ENCODE results near the gene NAT16. TPM values are rescaled to one million over a fixed set of nuclear protein-coding genes. Genes with fewer than 3 reads are reported as not detected.

The NAT16 gene
- total and polyA plus RNA-seq, 2 of the 8 experiments (the other 6 are each of a cell fraction or from before 2014, with no cell fraction given), result 0.26 to 0.84 TPM

DNA sequence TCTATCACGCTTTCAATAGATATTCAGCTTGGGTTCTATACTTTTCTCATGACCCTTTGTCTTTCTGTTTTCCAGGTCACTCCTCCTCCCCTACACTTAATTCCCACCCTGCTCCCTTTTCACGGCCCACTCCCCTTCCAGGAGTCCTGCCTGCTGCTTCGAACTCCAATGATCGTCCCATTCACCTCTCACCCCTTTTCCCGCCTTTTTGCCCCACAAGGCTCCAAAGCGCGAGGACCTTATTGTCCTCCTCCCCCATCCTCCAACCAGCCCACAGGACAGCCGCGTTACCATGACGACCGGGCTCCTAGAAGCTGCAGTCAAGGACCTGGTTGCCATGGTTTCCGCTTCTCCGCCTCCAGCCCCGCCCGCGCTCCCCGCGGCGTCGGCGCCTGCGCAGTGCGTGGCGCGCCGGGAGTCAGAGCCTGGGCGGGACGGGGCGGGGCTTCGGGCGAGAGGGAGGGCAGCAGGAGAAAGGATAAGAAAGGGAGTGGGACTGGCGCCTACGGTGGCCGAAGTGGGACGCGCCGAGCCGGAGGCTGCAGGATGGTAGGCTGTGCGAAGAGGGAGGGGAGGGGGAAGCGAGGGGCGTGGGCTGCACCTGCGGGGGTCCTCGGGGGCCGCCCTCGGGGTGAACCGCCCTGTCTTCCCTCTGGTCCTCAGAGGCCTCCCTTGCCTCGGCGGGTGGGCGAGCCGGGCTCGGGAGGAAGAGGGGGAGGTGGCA, 26.0 kb downstream of the NAT16 start, which contains the start of gene AP1S1 (continued):
- TF ChIP-seq E2F6 (IDR thresholded peaks at IDR 0.05) (peak; percentile 100), SUZ12 (IDR thresholded peaks at IDR 0.05; ENCODE audit: low read length) (no peak), YY1 (IDR thresholded peaks at IDR 0.05; ENCODE audit: low read depth, low read length) (no peak; the same call in none of the 2 replicates), POLR2A (IDR thresholded peaks at IDR 0.05; ENCODE audit: control extremely low read depth in 1 of 2, low read depth in 2 of 2, low read length in 2 of 2) (no peak), BRCA1 (IDR thresholded peaks at IDR 0.05; ENCODE audit: low read depth, low read length) (no peak), HDAC6 (IDR thresholded peaks at IDR 0.05; ENCODE audit: low read depth, low read length) (no peak), RFX5 (IDR thresholded peaks at IDR 0.05; ENCODE audit: borderline replicate concordance, low read depth, low read length) (no peak; the same call in 1 of the 2 replicates), ZNF274 (IDR thresholded peaks at IDR 0.05; ENCODE audit: borderline replicate concordance, extremely low read depth, low read length) (no peak), FOSL1 (IDR thresholded peaks at IDR 0.05; ENCODE audit: insufficient read depth, low read depth, low read length) (no peak), TAF7 (optimal IDR thresholded peaks at IDR 0.05; ENCODE audit: borderline replicate concordance, low read depth, low read length) (no peak), HDAC2 (IDR thresholded peaks at IDR 0.05; ENCODE audit: borderline replicate concordance in 1 of 2, low read depth in 2 of 2, low read length in 2 of 2) (peak; percentile 37 to 94; a peak in 3 of 4 replicates), SP4 (IDR thresholded peaks at IDR 0.05; ENCODE audit: low read length) (0 out of 2 replicates have a peak, but pooled peaks have one; percentile 72), KDM1A (IDR thresholded peaks at IDR 0.05; ENCODE audit: borderline replicate concordance, low read length) (no peak; the same call in none of the 2 replicates), RAD21 (IDR thresholded peaks at IDR 0.05 in 1 of 2, conservative IDR thresholded peaks at IDR 0.05 in 1 of 2; ENCODE audit: low read depth in 2 of 2, low read length in 2 of 2) (no peak), CTBP2 (IDR thresholded peaks at IDR 0.05; ENCODE audit: borderline replicate concordance, insufficient read depth, insufficient read length, low read length) (no peak), RBBP5 (IDR thresholded peaks at IDR 0.05; ENCODE audit: borderline replicate concordance, low read depth, low read length) (no peak), TEAD4 (IDR thresholded peaks at IDR 0.05; ENCODE audit: low read depth, low read length) (no peak), GABPA (IDR thresholded peaks at IDR 0.05; ENCODE audit: borderline replicate concordance, insufficient read depth, low read length) (no peak), PHF8 (conservative IDR thresholded peaks at IDR 0.05; ENCODE audit: low read depth, low read length) (no peak), SIRT6 (IDR thresholded peaks at IDR 0.05; ENCODE audit: low read length) (no peak), SP1 (IDR thresholded peaks at IDR 0.05; ENCODE audit: low read depth, low read length) (no peak; the same call in 1 of the 2 replicates), TBP (IDR thresholded peaks at IDR 0.05; ENCODE audit: low read depth, low read length) (no peak; the same call in 1 of the 2 replicates), TCF12 (IDR thresholded peaks at IDR 0.05; ENCODE audit: low read depth, low read length) (no peak)
- TF ChIP-seq, protein P1, sequence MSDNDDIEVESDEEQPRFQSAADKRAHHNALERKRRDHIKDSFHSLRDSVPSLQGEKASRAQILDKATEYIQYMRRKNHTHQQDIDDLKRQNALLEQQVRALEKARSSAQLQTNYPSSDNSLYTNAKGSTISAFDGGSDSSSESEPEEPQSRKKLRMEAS (IDR thresholded peaks at IDR 0.05), result peak; percentile 100

Measured in H1 (cell line).